GM08714 (cell line): ENCODE results near the gene XPC.

ENCODE experiments used
- H3K4me3 ChIP-seq: fragments of 200-500 bp; sonication (Bioruptor generic); 2 replicates; pipeline ENCODE4 v1.5.1; 2014; ENCODE audit warnings: mild to moderate bottlenecking, low read length, inconsistent platforms
- ZNF274 ChIP-seq: IDR thresholded peaks from 2 replicates; pipeline ENCODE4 v1.6.1; 2012; ENCODE audit warnings: mild to moderate bottlenecking, low read depth, low read length

Gene XPC

DNA sequence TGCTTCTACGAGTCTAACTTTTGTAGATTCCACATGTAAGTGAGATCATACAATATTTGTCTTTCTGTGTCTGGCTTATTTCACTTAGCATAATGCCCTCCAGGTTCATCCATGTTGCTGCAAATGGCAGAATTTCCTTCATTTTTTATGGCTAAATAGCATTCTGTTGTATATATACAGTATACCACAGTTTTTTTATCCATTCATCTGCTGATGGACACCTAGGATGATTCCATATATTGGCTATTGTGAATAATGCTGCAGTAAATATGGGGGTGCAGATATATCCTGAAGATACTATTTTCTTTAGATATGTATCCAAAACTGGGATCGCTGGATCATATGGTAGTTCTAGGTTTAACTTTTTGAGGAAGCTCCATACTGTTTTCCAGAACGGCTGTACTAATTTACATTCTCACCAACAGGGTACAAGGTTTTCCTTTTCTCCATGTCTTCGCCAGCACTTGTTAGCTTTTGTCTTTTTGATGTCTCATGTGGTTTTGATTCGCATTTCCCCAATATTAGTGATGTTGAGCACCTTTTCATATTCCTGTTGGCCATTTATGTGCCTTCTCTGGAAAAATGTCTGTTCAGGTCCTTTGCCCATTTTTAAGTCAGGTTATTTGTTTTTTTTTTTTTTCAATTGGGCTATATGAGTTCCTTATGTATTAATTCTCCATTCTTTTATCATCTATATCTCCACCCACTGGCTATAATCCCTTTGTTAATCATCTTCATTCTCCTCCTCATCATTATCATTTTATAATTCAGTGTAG is 80.6 kb downstream of the XPC start:
- no peak for TF ChIP-seq ZNF274
- H3K4me3 ChIP-seq: no peak overlapping the region

DNA sequence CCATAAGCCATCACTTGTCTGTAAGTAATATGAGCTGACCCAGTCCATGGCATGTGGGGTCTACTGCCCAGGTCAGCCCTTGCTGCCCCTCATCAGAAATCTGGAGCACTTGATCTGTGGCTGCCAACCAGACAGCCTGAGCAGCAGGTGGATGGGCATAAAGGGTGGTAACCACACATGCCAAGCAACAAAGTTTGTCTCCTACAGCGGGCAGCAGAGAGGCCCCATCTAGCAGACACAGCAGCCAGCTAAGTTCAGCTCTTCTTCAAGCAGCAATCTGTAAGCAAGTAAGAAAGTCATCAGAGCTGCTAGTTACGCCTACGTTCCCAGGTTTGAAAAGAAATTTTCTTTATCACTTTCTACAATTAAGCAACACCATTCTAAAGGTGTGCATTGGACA is 81.7 kb downstream of the XPC start:
- TF ChIP-seq ZNF274: no peak
- H3K4me3 ChIP-seq: no peak overlapping the region
